ENCODE measurements around the gene COL24A1. TPM values are rescaled to one million over a fixed set of nuclear protein-coding genes. Genes with fewer than 3 reads are reported as not detected.
"Not testable (repeated sequence)": the region's sequence is repeated elsewhere in the genome, so short reads cannot be mapped to it uniquely, and the experiment has no call there.

Gene COL24A1
- total and polyA plus RNA-seq, 8 donors = 0.02 to 0.34 (median 0.06) TPM; not detected in 3

- TF ChIP-seq CTCF (IDR thresholded peaks at IDR 0.05) = no peak
- no peak overlapping the region for H3K27ac ChIP-seq
- ATAC-seq (no peak), FAIRE-seq (no peak), DNase-seq (no peak)
- 56 to 66% methylated on average over 2 of the region's 2 CpGs for WGBS, 2 donors
- no peaks in the 10 kb centered on the region for H3K27me3 ChIP-seq
- intact Hi-C loops (cut with DNase I) = no loop called here
- H3K4me3 ChIP-seq = no peak overlapping the region
- no peaks in the 10 kb centered on the region for H3K9me3 ChIP-seq
- no peaks in the 10 kb centered on the region for H3K4me1 ChIP-seq
- no peaks in the 10 kb centered on the region for H3K36me3 ChIP-seq
These were observed 356.8 kb downstream of the COL24A1 start for GRCh38 chr1:85799737-85800136.

GRCh38 chr1:85798419-85798818 lies 358.2 kb downstream of the COL24A1 start:
- ATAC-seq = no peak
- Histone ChIP-seq H3K27ac (no peak overlapping the region), H3K9me3 (no peaks in the 10 kb centered on the region), H3K4me1 (no peaks in the 10 kb centered on the region), H3K27me3 (no peaks in the 10 kb centered on the region), H3K36me3 (no peaks in the 10 kb centered on the region), H3K4me3 (no peak overlapping the region)
- TF ChIP-seq CTCF (IDR thresholded peaks at IDR 0.05) = no peak
- DNase-seq = no peak
- intact Hi-C loops (cut with DNase I) = no loop called here
- WGBS, 2 donors = 74 to 79% methylated on average over 2 of the region's 2 CpGs
- FAIRE-seq = no peak

DNA sequence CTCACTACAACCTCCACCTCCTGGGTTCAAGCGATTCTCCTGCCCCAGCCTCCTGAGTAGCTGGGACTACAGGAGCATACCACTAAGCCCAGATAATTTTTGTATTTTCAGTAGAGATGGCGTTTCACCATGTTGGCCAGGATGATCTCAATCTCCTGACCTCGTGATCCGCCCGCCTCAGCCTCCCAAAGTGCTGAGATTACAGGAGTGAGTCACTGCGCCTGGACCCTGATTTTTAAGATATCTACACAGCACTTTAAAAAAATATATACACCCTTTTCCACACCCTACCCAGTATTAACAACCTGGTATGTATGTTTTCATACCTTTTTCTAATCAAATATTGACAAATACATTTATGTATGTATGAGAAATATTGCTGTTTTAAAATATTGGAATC lies 379.6 kb downstream of the COL24A1 start:
- intact Hi-C loops (cut with DNase I); ATAC-seq; H3K4me1 ChIP-seq; DNase-seq; H3K36me3 ChIP-seq; H3K4me3 ChIP-seq; H3K27me3 ChIP-seq; H3K27ac ChIP-seq; FAIRE-seq; H3K9me3 ChIP-seq: not testable (repeated sequence)
- 80 to 93% methylated on average over 6 of the region's 6 CpGs for WGBS, 2 donors

DNA sequence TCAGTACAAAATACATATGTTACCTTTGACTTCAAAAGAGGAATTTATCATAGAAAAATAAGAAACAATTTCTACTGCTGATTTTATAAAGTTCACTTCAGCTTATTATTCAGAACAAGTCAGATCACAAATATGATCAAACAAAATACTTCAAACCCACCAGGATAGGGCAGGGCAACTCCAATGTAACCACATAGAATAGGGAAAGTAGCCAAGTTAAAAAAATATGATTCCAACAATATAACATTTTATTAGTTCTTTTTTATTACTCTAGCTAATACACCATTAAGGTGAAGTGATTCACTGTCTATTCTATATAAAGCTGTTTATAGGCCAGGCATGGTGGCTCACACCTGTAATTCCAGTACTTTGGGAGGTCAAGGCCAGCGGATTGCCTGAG lies 393.8 kb downstream of the COL24A1 start:
- H3K27ac ChIP-seq = no peak overlapping the region
- FAIRE-seq (no peak), DNase-seq (no peak), ATAC-seq (no peak)
- H3K9me3 ChIP-seq = no peaks in the 10 kb centered on the region
- H3K4me3 ChIP-seq = no peak overlapping the region
- WGBS, 2 donors = 93 to 95% methylated on average over 1 of the region's 1 CpG
- H3K4me1 ChIP-seq = no peaks in the 10 kb centered on the region
- intact Hi-C loops (cut with DNase I) = no loop called here
- TF ChIP-seq CTCF (IDR thresholded peaks at IDR 0.05) = no peak
- peaks cover 0 to 4% (median 0%) of the 10 kb centered on the region in 4 donors for H3K27me3 ChIP-seq
- H3K36me3 ChIP-seq = no peaks in the 10 kb centered on the region

DNA sequence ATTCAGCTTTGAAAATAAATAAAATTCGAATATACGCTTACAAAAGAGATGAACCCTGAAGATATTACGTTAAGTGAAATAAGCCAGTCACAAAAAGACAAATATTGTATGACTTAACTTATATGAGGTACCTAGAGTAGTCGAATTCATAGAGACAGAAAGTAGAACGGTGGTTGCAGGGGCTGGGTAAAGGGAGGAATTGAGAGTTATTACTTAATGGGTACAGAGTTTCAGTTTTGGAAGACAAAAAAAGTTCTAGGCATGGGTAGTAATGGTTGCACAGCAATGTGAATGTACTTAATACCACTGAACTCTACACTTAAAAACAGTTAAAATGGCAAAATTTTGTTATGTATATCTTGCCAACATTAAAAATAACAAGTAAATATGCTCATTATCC lies 399.7 kb downstream of the COL24A1 start:
- FAIRE-seq = no peak
- Histone ChIP-seq H3K27me3 (peaks cover 0 to 4% (median 0%) of the 10 kb centered on the region in 4 donors), H3K4me1 (no peaks in the 10 kb centered on the region), H3K27ac (no peak overlapping the region), H3K9me3 (no peaks in the 10 kb centered on the region), H3K4me3 (no peak overlapping the region), H3K36me3 (no peaks in the 10 kb centered on the region)
- WGBS, 2 donors = 69 to 76% methylated on average over 5 of the region's 5 CpGs
- no peak for DNase-seq
- intact Hi-C loops (cut with DNase I) = no loop called here
- no peak for ATAC-seq
- TF ChIP-seq CTCF (IDR thresholded peaks at IDR 0.05) = no peak

- no peak overlapping the region for H3K4me3 ChIP-seq
- intact Hi-C loops (cut with DNase I) = no loop called here
- H3K36me3 ChIP-seq = no peaks in the 10 kb centered on the region
- ATAC-seq = no peak
- no peak for DNase-seq
- H3K4me1 ChIP-seq = no peaks in the 10 kb centered on the region
- TF ChIP-seq CTCF (IDR thresholded peaks at IDR 0.05) = no peak
- no peaks in the 10 kb centered on the region for H3K9me3 ChIP-seq
- 0 to 27% methylated on average over 1 of the region's 1 CpG for WGBS, 2 donors
- no peak overlapping the region for H3K27ac ChIP-seq
- H3K27me3 ChIP-seq = no peaks in the 10 kb centered on the region
- no peak for FAIRE-seq
These were observed 408.5 kb downstream of the COL24A1 start for GRCh38 chr1:85748120-85748519.

Data from pancreas (tissue), 10 donors.